Measurements from ENCODE around the gene DLG5. TPM values are rescaled to one million over a fixed set of nuclear protein-coding genes. Genes with fewer than 3 reads are reported as not detected.
A peak's percentile ranks its signal among the peaks of the same experiment; 100 is the strongest.

The DLG5 gene
- total RNA-seq, 2 donors from 2014 or later, result 12.0 to 13.6 TPM

- intact Hi-C loops (cut with DNase I), result no loop called here
- no peak for DNase-seq
- ATAC-seq, result no peak
These were observed 6.1 kb downstream of the DLG5 start for GRCh38 chr10:77920495-77920894.

- peak in 1 of 2 donors; percentile 74 for ATAC-seq
These were observed 6.8 kb downstream of the DLG5 start for GRCh38 chr10:77919713-77920108.

GRCh38 chr10:77915319-77916105 is 11.0 kb downstream of the DLG5 start:
- intact Hi-C loops (cut with DNase I), result no loop called here
- no peak for DNase-seq
- no peak for ATAC-seq

More at GRCh38 chr10:77919713-77920108, 6.8 kb downstream of the DLG5 start:
- no peak for DNase-seq
- intact Hi-C loops (cut with DNase I), result no loop called here

GRCh38 chr10:77913090-77913489 is 13.5 kb downstream of the DLG5 start:
- ATAC-seq (no peak), DNase-seq (no peak)
- intact Hi-C loops (cut with DNase I), result no loop called here

- intact Hi-C loops (cut with DNase I), result no loop called here
- DNase-seq (no peak), ATAC-seq (no peak)
These were observed 14.0 kb downstream of the DLG5 start for GRCh38 chr10:77912576-77912975.

- intact Hi-C loops (cut with DNase I), result no loop called here
- ATAC-seq, result peak in 1 of 2 donors; percentile 30
- no peak for DNase-seq
These were observed 14.9 kb downstream of the DLG5 start for GRCh38 chr10:77911535-77912123.

GRCh38 chr10:77910524-77911145 is 15.9 kb downstream of the DLG5 start:
- DNase-seq (no peak), ATAC-seq (no peak)
- intact Hi-C loops (cut with DNase I), result no loop called here

- peak; percentile 57 to 60 for ATAC-seq
- intact Hi-C loops (cut with DNase I), result no loop called here
- DNase-seq, result peak; percentile 50
These were observed 16.7 kb downstream of the DLG5 start for GRCh38 chr10:77909749-77910375.

GRCh38 chr10:77909021-77909748 is 17.4 kb downstream of the DLG5 start:
- intact Hi-C loops (cut with DNase I), result no loop called here
- ATAC-seq (no peak), DNase-seq (no peak)

- DNase-seq (no peak), ATAC-seq (no peak)
- intact Hi-C loops (cut with DNase I), result no loop called here
These were observed 18.4 kb downstream of the DLG5 start for GRCh38 chr10:77907900-77908717.

GRCh38 chr10:77907462-77907861 is 19.1 kb downstream of the DLG5 start:
- intact Hi-C loops (cut with DNase I), result no loop called here
- DNase-seq (no peak), ATAC-seq (no peak)

- ATAC-seq, result peak in 1 of 2 donors; percentile 10
- DNase-seq, result no peak
- intact Hi-C loops (cut with DNase I), result no loop called here
These were observed 19.6 kb downstream of the DLG5 start for GRCh38 chr10:77906951-77907421.

GRCh38 chr10:77905781-77906180 is 20.8 kb downstream of the DLG5 start:
- intact Hi-C loops (cut with DNase I), result no loop called here
- DNase-seq (no peak), ATAC-seq (no peak)

- intact Hi-C loops (cut with DNase I), result no loop called here
- ATAC-seq (no peak), DNase-seq (no peak)
These were observed 21.3 kb downstream of the DLG5 start for GRCh38 chr10:77905086-77905748.

- no peak for ATAC-seq
- intact Hi-C loops (cut with DNase I), result no loop called here
- no peak for DNase-seq
These were observed 22.3 kb downstream of the DLG5 start for GRCh38 chr10:77904100-77904840.

- DNase-seq, result no peak
- no peak for ATAC-seq
- intact Hi-C loops (cut with DNase I), result no loop called here
These were observed 24.4 kb downstream of the DLG5 start for GRCh38 chr10:77902159-77902558.

GRCh38 chr10:77901743-77902142 is 24.8 kb downstream of the DLG5 start:
- ATAC-seq, result peak in 1 of 2 donors; percentile 27
- intact Hi-C loops (cut with DNase I), result no loop called here
- DNase-seq, result no peak

All from left cardiac atrium (tissue), 4 donors.